OCI-LY1 (cell line): ENCODE measurements around the gene OPRD1.

Experiments used
- EZH2 ChIP-seq: fragments of 200-600 bp; sonication (generic), shearing (Covaris generic); IDR thresholded peaks from 2 replicates; pipeline ENCODE4 v1.8.0; 2017; ENCODE audit warnings: borderline replicate concordance, mixed run types, mild to moderate bottlenecking, antibody characterized with exemption, low read length, moderate library complexity, mixed read lengths
- TF ChIP-seq, protein P1 (sequence below): fragments of 200-600 bp; sonication (generic), shearing (Covaris generic); IDR thresholded peaks from 2 replicates; pipeline ENCODE4 v1.5.1; 2017; ENCODE audit warnings: mild to moderate bottlenecking, antibody characterized with exemption, low read length, moderate library complexity, mixed read lengths

- TF ChIP-seq, protein P1, sequence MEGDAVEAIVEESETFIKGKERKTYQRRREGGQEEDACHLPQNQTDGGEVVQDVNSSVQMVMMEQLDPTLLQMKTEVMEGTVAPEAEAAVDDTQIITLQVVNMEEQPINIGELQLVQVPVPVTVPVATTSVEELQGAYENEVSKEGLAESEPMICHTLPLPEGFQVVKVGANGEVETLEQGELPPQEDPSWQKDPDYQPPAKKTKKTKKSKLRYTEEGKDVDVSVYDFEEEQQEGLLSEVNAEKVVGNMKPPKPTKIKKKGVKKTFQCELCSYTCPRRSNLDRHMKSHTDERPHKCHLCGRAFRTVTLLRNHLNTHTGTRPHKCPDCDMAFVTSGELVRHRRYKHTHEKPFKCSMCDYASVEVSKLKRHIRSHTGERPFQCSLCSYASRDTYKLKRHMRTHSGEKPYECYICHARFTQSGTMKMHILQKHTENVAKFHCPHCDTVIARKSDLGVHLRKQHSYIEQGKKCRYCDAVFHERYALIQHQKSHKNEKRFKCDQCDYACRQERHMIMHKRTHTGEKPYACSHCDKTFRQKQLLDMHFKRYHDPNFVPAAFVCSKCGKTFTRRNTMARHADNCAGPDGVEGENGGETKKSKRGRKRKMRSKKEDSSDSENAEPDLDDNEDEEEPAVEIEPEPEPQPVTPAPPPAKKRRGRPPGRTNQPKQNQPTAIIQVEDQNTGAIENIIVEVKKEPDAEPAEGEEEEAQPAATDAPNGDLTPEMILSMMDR, result no peak
- no peak for TF ChIP-seq EZH2
Measured at GRCh38 chr1:28807986-28808385, 4.0 kb upstream of the OPRD1 start.
